Gastroesophageal sphincter (tissue), 4 donors: ENCODE measurements around the gene CCDC122. TPM values are rescaled to one million over a fixed set of nuclear protein-coding genes. Genes with fewer than 3 reads are reported as not detected.

Experiments
- ATAC-seq: fragments of 150-250 bp; one replicate; pipeline ENCODE4 v1.9.1; 2016; ENCODE audit warnings: mild to moderate bottlenecking, moderate library complexity
- H3K27ac ChIP-seq, 4 donors: fragments of 200-600 bp; sonication (generic) in 3 of 4; 1 replicate in 3 of 4; 2 replicates in 1 of 4; pipeline ENCODE4 v1.5.1; 2016 to 2019
- H3K27me3 ChIP-seq: fragments of 200-600 bp; sonication (generic); one replicate; pipeline ENCODE4 v1.5.1; 2019
- H3K36me3 ChIP-seq, 2 donors: fragments of 200-600 bp; sonication (generic); one replicate each; pipeline ENCODE4 v1.5.1; 2019; ENCODE audit warnings: control low read depth in 1 of 2
- H3K4me1 ChIP-seq, 3 donors: fragments of 200-600 bp; sonication (generic); 1 replicate in 2 of 3; 2 replicates in 1 of 3; pipeline ENCODE4 v1.5.1; 2016 to 2019; ENCODE audit warnings: control low read depth in 2 of 3
- H3K4me3 ChIP-seq, 2 donors: fragments of 200-600 bp; sonication (generic); one replicate each; pipeline ENCODE4 v1.5.1; 2019; ENCODE audit warnings: mild to moderate bottlenecking in 1 of 2, moderate library complexity in 1 of 2
- H3K9me3 ChIP-seq, 3 donors: fragments of 200-600 bp; sonication (generic); one replicate each; pipeline ENCODE4 v1.5.1; 2017 to 2019; ENCODE audit warnings: control low read depth in 2 of 3
- CTCF ChIP-seq, 4 experiments: fragments of 200-600 bp in 2 of 4; fragments of 450-650 bp in 2 of 4; sonication (generic) in 1 of 4; IDR thresholded peaks; one replicate each; pipeline ENCODE4 v1.5.1; 2017 to 2019; ENCODE audit warnings: antibody characterized with exemption in 4 of 4, mild to moderate bottlenecking in 2 of 4, moderate library complexity in 2 of 4
- EP300 ChIP-seq: sonication (generic); formaldehyde crosslinking; IDR thresholded peaks from one replicate; pipeline ENCODE4 v1.6.1; 2017; ENCODE audit warnings: antibody characterized with exemption, mild to moderate bottlenecking
- POLR2A ChIP-seq, 2 donors: fragments of 450-650 bp; IDR thresholded peaks; one replicate each; pipeline ENCODE4 v1.6.1; 2017; ENCODE audit warnings: antibody characterized with exemption in 2 of 2, mild to moderate bottlenecking in 2 of 2, moderate library complexity in 1 of 2
- POLR2AphosphoS5 ChIP-seq: sonication (generic); formaldehyde crosslinking; IDR thresholded peaks from one replicate; pipeline ENCODE4 v1.6.1; 2017; ENCODE audit warnings: antibody characterized with exemption
- WGBS, 2 donors: methylation state at CpG; one replicate each; pipeline ENCODE4 v1.1.5; 2018; ENCODE audit warnings: low coverage in 1 of 2; 5-methylcytosine and 5-hydroxymethylcytosine counted together
- total RNA-seq, 4 donors: library from RNA; depleted of rRNA; stranded (reverse); fragments of >200 nt; gene quantifications; one replicate each; pipeline ENCODE4 v1.1.0, GENCODE V29; 2016

Gene CCDC122
- 1 to 10 TPM; 3.6 to 5.3 (median 4.0) TPM for total RNA-seq

- peak within 1 kb of the TSS; percentile 70 to 90 for H3K4me3 ChIP-seq
- H3K4me1 ChIP-seq: peaks cover 0 to 23% (median 0%) of the 10 kb centered on the region in 3 donors
- TF ChIP-seq POLR2A (IDR thresholded peaks at IDR 0.05) (peak; percentile 80 to 86), CTCF (IDR thresholded peaks at IDR 0.05) (peak in 1 of 4 experiments; percentile 3), POLR2AphosphoS5 (peak; percentile 82), EP300 (no peak)
- no peaks in the 10 kb centered on the region for H3K27me3 ChIP-seq
- H3K36me3 ChIP-seq: no peaks in the 10 kb centered on the region
- WGBS, 2 donors: 0% methylated on average over 2 to 3 of the region's 78 CpGs
- peak; percentile 94 for ATAC-seq
- no peaks in the 10 kb centered on the region for H3K9me3 ChIP-seq
- H3K27ac ChIP-seq: peak within 1 kb of the TSS; percentile 89 to 99 (median 98)
Observed at GRCh38 chr13:43878892-43879754, at the start of gene CCDC122. Gene CCDC122 (minus strand): TSS chr13:43879740. CDS start chr13:43869376, 10,364 bp downstream.

- Histone ChIP-seq H3K27me3 (no peaks in the 10 kb centered on the region), H3K27ac (no peak overlapping the region), H3K9me3 (no peaks in the 10 kb centered on the region), H3K4me1 (no peaks in the 10 kb centered on the region), H3K4me3 (no peak overlapping the region), H3K36me3 (no peaks in the 10 kb centered on the region)
- TF ChIP-seq POLR2A (IDR thresholded peaks at IDR 0.05): no peak
- TF ChIP-seq CTCF (IDR thresholded peaks at IDR 0.05): no peak
- TF ChIP-seq EP300: no peak
- no peak for TF ChIP-seq POLR2AphosphoS5
- ATAC-seq: no peak
- 82 to 93% methylated on average over 2 to 5 of the region's 5 CpGs for WGBS, 2 donors
Observed at GRCh38 chr13:43924549-43925245, 45.2 kb upstream of the CCDC122 start.

GRCh38 chr13:43920965-43921674 lies 41.6 kb upstream of the CCDC122 start:
- ATAC-seq: no peak
- TF ChIP-seq CTCF (IDR thresholded peaks at IDR 0.05): no peak
- TF ChIP-seq POLR2AphosphoS5: no peak
- TF ChIP-seq EP300: no peak
- TF ChIP-seq POLR2A (IDR thresholded peaks at IDR 0.05): no peak
- no peak overlapping the region for H3K27ac ChIP-seq
- no peaks in the 10 kb centered on the region for H3K9me3 ChIP-seq
- no peaks in the 10 kb centered on the region for H3K36me3 ChIP-seq
- WGBS, 2 donors: 92 to 100% methylated on average over 1 of the region's 1 CpG
- no peaks in the 10 kb centered on the region for H3K4me1 ChIP-seq
- H3K4me3 ChIP-seq: no peak overlapping the region
- H3K27me3 ChIP-seq: no peaks in the 10 kb centered on the region

- Histone ChIP-seq H3K4me3 (no peak overlapping the region), H3K4me1 (no peaks in the 10 kb centered on the region), H3K27ac (no peak overlapping the region), H3K27me3 (no peaks in the 10 kb centered on the region), H3K9me3 (no peaks in the 10 kb centered on the region), H3K36me3 (no peaks in the 10 kb centered on the region)
- 56 to 74% methylated on average over 4 of the region's 5 CpGs for WGBS, 2 donors
- ATAC-seq: no peak
- TF ChIP-seq CTCF (IDR thresholded peaks at IDR 0.05): no peak
- no peak for TF ChIP-seq POLR2A (IDR thresholded peaks at IDR 0.05)
- TF ChIP-seq EP300: no peak
- TF ChIP-seq POLR2AphosphoS5: no peak
Observed at GRCh38 chr13:43918636-43919035, 39.1 kb upstream of the CCDC122 start.
